ENCODE measurements around the gene PSMB10. TPM values are rescaled to one million over a fixed set of nuclear protein-coding genes. Genes with fewer than 3 reads are reported as not detected.

The PSMB10 gene
- total and polyA plus RNA-seq, 2 of the 4 experiments (the other 2 are of a cell fraction), result 28.7 to 36.7 TPM

DNA sequence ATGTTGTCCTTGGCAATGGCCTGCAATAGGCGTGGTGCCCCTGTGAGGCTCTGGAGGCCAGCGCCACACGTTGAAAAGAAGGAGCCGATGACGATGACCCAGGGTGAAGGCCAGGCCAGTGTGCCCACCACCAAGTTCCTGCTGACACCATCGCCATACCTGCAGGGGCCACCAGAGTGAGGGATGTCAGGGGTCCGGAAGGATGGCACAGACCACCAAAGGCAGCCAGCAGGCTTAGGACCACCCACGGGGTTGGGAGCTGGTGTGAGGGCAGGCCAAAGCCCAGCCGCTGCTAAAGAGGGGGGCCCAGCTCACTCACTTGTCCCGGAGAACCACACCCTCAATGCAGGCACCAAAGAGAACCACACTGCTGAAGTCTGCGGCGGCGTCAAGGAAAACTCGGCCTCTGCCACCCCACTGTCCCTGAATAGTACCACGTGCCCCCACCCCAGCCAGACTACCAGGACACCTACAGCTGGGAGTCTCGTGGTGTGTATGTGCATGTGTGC is 13.7 kb upstream of the PSMB10 start:
- Histone ChIP-seq H3K9me1 (ENCODE audit: insufficient read depth, low read length) (no peaks in the 10 kb centered on the region), H3K36me3 (ENCODE audit: control insufficient read depth, insufficient read depth, low read length) (peaks cover 91% of the 10 kb centered on the region), H3K79me1 (ENCODE audit: low read depth in 1 of 2, low read length in 2 of 2) (peaks cover 35 to 85% of the 10 kb centered on the region in 2 experiments), H3K27ac (ENCODE audit: insufficient read depth, low read length) (no peak overlapping the region), H4K20me1 (ENCODE audit: insufficient read depth, low read length) (peaks cover 49% of the 10 kb centered on the region), H2BK20ac (ENCODE audit: low read depth, low read length) (no peak overlapping the region), H3K9ac (ENCODE audit: low read depth, low read length) (no peak overlapping the region), H2AFZ (replicated peaks; ENCODE audit: low read length, poor library complexity) (no peak overlapping the region), H4K91ac (ENCODE audit: insufficient read depth, low read depth, low read length) (no peak overlapping the region), H3K23ac (ENCODE audit: low read depth, low read length) (no peak overlapping the region), H3K27me3 (ENCODE audit: control insufficient read depth, insufficient read depth, low read length) (no peaks in the 10 kb centered on the region), H2AK5ac (ENCODE audit: low read depth, low read length) (no peak overlapping the region), H2BK120ac (ENCODE audit: low read depth, low read length) (no peak overlapping the region), H3K4ac (ENCODE audit: low read depth, low read length) (no peak overlapping the region), H3K18ac (ENCODE audit: low read depth, low read length) (no peak overlapping the region), H2BK15ac (ENCODE audit: low read depth, low read length) (no peak overlapping the region), H2BK5ac (ENCODE audit: low read depth, low read length, poor library complexity, severe bottlenecking) (no peak overlapping the region), H3K9me3 (ENCODE audit: control insufficient read depth, insufficient read depth, low read length) (no peaks in the 10 kb centered on the region), H4K8ac (ENCODE audit: low read depth in 2 of 2, low read length in 2 of 2) (no peak overlapping the region), H4K5ac (ENCODE audit: low read depth, low read length) (no peak overlapping the region), H3K4me2 (ENCODE audit: low read depth, low read length) (no peak overlapping the region), H3K4me1 (ENCODE audit: control insufficient read depth, insufficient read depth, low read length) (peaks cover 3% of the 10 kb centered on the region; the same call in 1 of the 2 replicates), H2AK9ac (replicated peaks; ENCODE audit: low read depth, low read length, poor library complexity) (no peak overlapping the region), H3K4me3 (ENCODE audit: insufficient read depth, low read depth, low read length) (no peak overlapping the region), H3K14ac (replicated peaks; ENCODE audit: low read depth, low read length) (no peak overlapping the region), H3K56ac (ENCODE audit: extremely low read depth, insufficient read depth, low read length) (no peak overlapping the region)
- TF ChIP-seq, protein P1, sequence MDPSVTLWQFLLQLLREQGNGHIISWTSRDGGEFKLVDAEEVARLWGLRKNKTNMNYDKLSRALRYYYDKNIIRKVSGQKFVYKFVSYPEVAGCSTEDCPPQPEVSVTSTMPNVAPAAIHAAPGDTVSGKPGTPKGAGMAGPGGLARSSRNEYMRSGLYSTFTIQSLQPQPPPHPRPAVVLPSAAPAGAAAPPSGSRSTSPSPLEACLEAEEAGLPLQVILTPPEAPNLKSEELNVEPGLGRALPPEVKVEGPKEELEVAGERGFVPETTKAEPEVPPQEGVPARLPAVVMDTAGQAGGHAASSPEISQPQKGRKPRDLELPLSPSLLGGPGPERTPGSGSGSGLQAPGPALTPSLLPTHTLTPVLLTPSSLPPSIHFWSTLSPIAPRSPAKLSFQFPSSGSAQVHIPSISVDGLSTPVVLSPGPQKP (IDR thresholded peaks at IDR 0.05; ENCODE audit: borderline replicate concordance, low read depth, low read length), result no peak
- TF ChIP-seq MXI1 (IDR thresholded peaks at IDR 0.05; ENCODE audit: borderline replicate concordance, low read depth, low read length), result no peak
- TF ChIP-seq SMC3 (IDR thresholded peaks at IDR 0.05; ENCODE audit: low read depth, low read length), result no peak
- no peak for TF ChIP-seq RFX5 (IDR thresholded peaks at IDR 0.05; ENCODE audit: low read depth, low read length)
- TF ChIP-seq BHLHE40 (IDR thresholded peaks at IDR 0.05; ENCODE audit: low read depth, low read length), result no peak
- no peak for TF ChIP-seq POLR2A (IDR thresholded peaks at IDR 0.05; ENCODE audit: low read depth, low read length)
- no peak for TF ChIP-seq FOS (IDR thresholded peaks at IDR 0.05; ENCODE audit: low read depth, low read length)
- no peak for TF ChIP-seq CEBPB (IDR thresholded peaks at IDR 0.05; ENCODE audit: low read depth, low read length)
- TF ChIP-seq RAD21 (IDR thresholded peaks at IDR 0.05; ENCODE audit: low read length), result no peak
- TF ChIP-seq NFE2L2 (IDR thresholded peaks at IDR 0.05; ENCODE audit: low read depth, low read length), result no peak
- TF ChIP-seq MAFK (IDR thresholded peaks at IDR 0.05; ENCODE audit: low read depth, low read length), result no peak
- no peak for TF ChIP-seq MAZ (IDR thresholded peaks at IDR 0.05; ENCODE audit: borderline replicate concordance, low read depth, low read length)
- TF ChIP-seq, protein P2, sequence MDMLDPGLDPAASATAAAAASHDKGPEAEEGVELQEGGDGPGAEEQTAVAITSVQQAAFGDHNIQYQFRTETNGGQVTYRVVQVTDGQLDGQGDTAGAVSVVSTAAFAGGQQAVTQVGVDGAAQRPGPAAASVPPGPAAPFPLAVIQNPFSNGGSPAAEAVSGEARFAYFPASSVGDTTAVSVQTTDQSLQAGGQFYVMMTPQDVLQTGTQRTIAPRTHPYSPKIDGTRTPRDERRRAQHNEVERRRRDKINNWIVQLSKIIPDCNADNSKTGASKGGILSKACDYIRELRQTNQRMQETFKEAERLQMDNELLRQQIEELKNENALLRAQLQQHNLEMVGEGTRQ (IDR thresholded peaks at IDR 0.05; ENCODE audit: low read depth, low read length), result no peak
- no peak for TF ChIP-seq CHD1 (IDR thresholded peaks at IDR 0.05; ENCODE audit: low read depth, low read length)
- dilution Hi-C loops (cut with HindIII; ENCODE audit: low sequenced_read_pairs, unreplicated experiment), result no loop called here
- ChIA-PET POLR2A (ENCODE audit: unreplicated experiment) (no interaction called here), CTCF (no interaction called here)
- in situ Hi-C loops (cut with MboI; ENCODE audit: low sequenced_read_pairs), result no loop called here
- WGBS, 2 experiments (ENCODE audit: extremely low coverage in 2 of 2, insufficient read length in 1 of 2), result 88% methylated on average over 6 of the region's 16 CpGs; no CpG with 5 or more reads in 1 of the 2 experiments
- no TSS peak for BruUV-seq (replicated peaks)
- intact Hi-C loops (cut with micrococcal nuclease), result no loop called here
- ATAC-seq (ENCODE audit: low read depth), result no peak
- no peak for DNase-seq

All from IMR-90 (cell line).